Neural cell (in vitro differentiated cells): ENCODE measurements around the gene NPTN. TPM values are rescaled to one million over a fixed set of nuclear protein-coding genes. Genes with fewer than 3 reads are reported as not detected.

Experiments
- H2AFZ ChIP-seq: fragments of 200-600, 300-800 bp; sonication (generic), shearing (Covaris generic); 2 replicates; pipeline ENCODE4 v1.6.0; 2014; ENCODE audit warnings: low read depth, mild to moderate bottlenecking, antibody characterized with exemption, low read length, moderate library complexity
- H3F3A ChIP-seq: fragments of 200-600 bp; shearing (Covaris generic); 2 replicates; pipeline ENCODE4 v1.6.1; 2016; ENCODE audit warnings: mild to moderate bottlenecking, moderate library complexity, mixed read lengths, antibody characterized with exemption, low read length; ENCODE audit not compliant: insufficient read depth, poor library complexity, severe bottlenecking
- H3K27ac ChIP-seq: fragments of 200-600, 300-800 bp; sonication (generic), shearing (Covaris generic); 2 replicates; pipeline ENCODE4 v1.5.1; 2014; ENCODE audit warnings: mild to moderate bottlenecking, low read length, moderate library complexity
- H3K27me3 ChIP-seq: fragments of 300-800, 200-600 bp; sonication (generic), shearing (Covaris generic); 2 replicates; pipeline ENCODE4 v1.6.0; 2014; ENCODE audit warnings: mild to moderate bottlenecking, low read depth, low read length, moderate library complexity; ENCODE audit not compliant: insufficient read depth
- H3K36me3 ChIP-seq: fragments of 300-800, 200-600 bp; sonication (generic), shearing (Covaris generic); 2 replicates; pipeline ENCODE4 v1.5.1; 2014; ENCODE audit warnings: mild to moderate bottlenecking, antibody characterized with exemption, low read length, moderate library complexity; ENCODE audit not compliant: insufficient read depth
- H3K4me2 ChIP-seq: fragments of 300-800, 200-600 bp; sonication (generic), shearing (Covaris generic); 2 replicates; pipeline ENCODE4 v1.6.0; 2014; ENCODE audit warnings: mild to moderate bottlenecking, low read length
- H3K4me3 ChIP-seq: fragments of 300-800, 200-600 bp; sonication (generic), shearing (Covaris generic); 2 replicates; pipeline ENCODE4 v1.5.1; 2014; ENCODE audit warnings: mild to moderate bottlenecking, low read length, moderate library complexity
- H3K79me2 ChIP-seq: fragments of 200-600 bp; shearing (Covaris generic); replicated peaks from 2 replicates; pipeline ENCODE4 v1.6.0; 2014; ENCODE audit warnings: mild to moderate bottlenecking, low read length, moderate library complexity; ENCODE audit not compliant: insufficient read depth
- H3K9ac ChIP-seq: fragments of 300-800, 200-600 bp; sonication (generic), shearing (Covaris generic); 2 replicates; pipeline ENCODE4 v1.6.1; 2016; ENCODE audit warnings: mild to moderate bottlenecking, low read length, mixed read lengths
- H3K9me2 ChIP-seq: fragments of 200-600 bp; shearing (Covaris generic); 2 replicates; pipeline ENCODE4 v1.6.1; 2016; ENCODE audit warnings: mild to moderate bottlenecking, low read length, mixed read lengths; ENCODE audit not compliant: insufficient read depth
- H3K9me3 ChIP-seq: fragments of 200-600, 300-800 bp; sonication (generic), shearing (Covaris generic); 2 replicates; pipeline ENCODE4 v1.6.1; 2016; ENCODE audit warnings: mild to moderate bottlenecking, mixed run types, low read length, moderate library complexity, mixed read lengths
- H4K20me1 ChIP-seq: fragments of 200-600 bp; shearing (Covaris generic); 2 replicates; pipeline ENCODE4 v1.6.1; 2016; ENCODE audit warnings: mild to moderate bottlenecking, mixed run types; ENCODE audit not compliant: insufficient read depth
- EP300 ChIP-seq: fragments of 450-650 bp; conservative IDR thresholded peaks from 2 replicates; pipeline ENCODE4 v1.6.1; 2014; ENCODE audit warnings: antibody characterized with exemption, mild to moderate bottlenecking, moderate library complexity; ENCODE audit not compliant: poor library complexity, severe bottlenecking
- EZH2 ChIP-seq: fragments of 200-600, 300-800 bp; shearing (Covaris generic), sonication (generic); IDR thresholded peaks from 2 replicates; pipeline ENCODE4 v1.6.1; 2014; ENCODE audit warnings: antibody characterized with exemption, low read length, borderline replicate concordance, mild to moderate bottlenecking; ENCODE audit not compliant: insufficient read depth, poor library complexity, severe bottlenecking
- MXI1 ChIP-seq: fragments of 450-650 bp; conservative IDR thresholded peaks from 2 replicates; pipeline ENCODE4 v1.6.1; 2014; ENCODE audit warnings: antibody characterized with exemption, mild to moderate bottlenecking; ENCODE audit not compliant: poor library complexity, severe bottlenecking
- POLR2AphosphoS5 ChIP-seq: IDR thresholded peaks from 2 replicates; pipeline ENCODE4 v1.6.1; 2012
- RAD21 ChIP-seq: fragments of 450-650 bp; conservative IDR thresholded peaks from 2 replicates; pipeline ENCODE4 v1.6.1; 2014; ENCODE audit warnings: antibody characterized with exemption, mild to moderate bottlenecking, moderate library complexity
- SMC3 ChIP-seq: fragments of 450-650 bp; conservative IDR thresholded peaks from 2 replicates; pipeline ENCODE4 v1.6.1; 2014; ENCODE audit warnings: antibody characterized with exemption, mild to moderate bottlenecking, moderate library complexity; ENCODE audit not compliant: poor library complexity
- TAF1 ChIP-seq: IDR thresholded peaks from 2 replicates; pipeline ENCODE4 v1.6.1; 2012; ENCODE audit warnings: low read depth
- polyA plus RNA-seq: library from polyadenylated mRNA; depleted of rRNA; stranded (reverse); fragments of >200 nt; gene quantifications from 2 replicates; pipeline ENCODE4 v1.2.3, GENCODE V29; 2014
- TF ChIP-seq, protein P1 (sequence below): IDR thresholded peaks from 2 replicates; pipeline ENCODE4 v1.6.1; 2012; ENCODE audit warnings: borderline replicate concordance
- TF ChIP-seq, protein P2 (sequence below): fragments of 450-650 bp; IDR thresholded peaks from 2 replicates; pipeline ENCODE4 v1.5.1; 2014; ENCODE audit warnings: antibody characterized with exemption, mild to moderate bottlenecking, moderate library complexity; ENCODE audit not compliant: poor library complexity, severe bottlenecking

NPTN gene
- polyA plus RNA-seq, 1 donor from 2014 or later, result 237 TPM

DNA sequence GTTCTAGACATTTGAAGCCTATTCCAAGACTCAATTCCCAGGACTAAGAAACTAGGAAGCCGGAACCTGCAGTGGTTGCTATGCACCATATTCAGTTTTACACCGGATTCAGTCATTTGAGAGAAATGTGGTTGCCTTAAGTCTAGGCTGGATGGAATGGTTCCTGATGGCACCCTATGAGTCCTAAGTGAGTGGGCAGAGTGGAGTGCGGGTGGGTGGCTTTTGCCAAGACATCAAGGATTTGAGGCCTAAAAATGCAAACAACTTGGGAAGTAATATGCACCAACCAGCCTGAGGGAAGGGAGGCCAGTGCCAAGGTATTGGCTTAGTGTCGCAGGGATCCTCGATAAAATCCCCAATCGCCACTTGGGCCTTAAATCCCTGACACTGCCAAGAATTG lies 46.8 kb upstream of the NPTN start:
- H3F3A ChIP-seq, result no peaks in the 10 kb centered on the region
- H3K27me3 ChIP-seq, result no peaks in the 10 kb centered on the region
- no peak overlapping the region for H3K9ac ChIP-seq
- H4K20me1 ChIP-seq, result no peaks in the 10 kb centered on the region
- TF ChIP-seq SMC3, result no peak
- TF ChIP-seq EZH2, result no peak
- no peak for TF ChIP-seq TAF1
- no peak for TF ChIP-seq POLR2AphosphoS5
- TF ChIP-seq, protein P1, sequence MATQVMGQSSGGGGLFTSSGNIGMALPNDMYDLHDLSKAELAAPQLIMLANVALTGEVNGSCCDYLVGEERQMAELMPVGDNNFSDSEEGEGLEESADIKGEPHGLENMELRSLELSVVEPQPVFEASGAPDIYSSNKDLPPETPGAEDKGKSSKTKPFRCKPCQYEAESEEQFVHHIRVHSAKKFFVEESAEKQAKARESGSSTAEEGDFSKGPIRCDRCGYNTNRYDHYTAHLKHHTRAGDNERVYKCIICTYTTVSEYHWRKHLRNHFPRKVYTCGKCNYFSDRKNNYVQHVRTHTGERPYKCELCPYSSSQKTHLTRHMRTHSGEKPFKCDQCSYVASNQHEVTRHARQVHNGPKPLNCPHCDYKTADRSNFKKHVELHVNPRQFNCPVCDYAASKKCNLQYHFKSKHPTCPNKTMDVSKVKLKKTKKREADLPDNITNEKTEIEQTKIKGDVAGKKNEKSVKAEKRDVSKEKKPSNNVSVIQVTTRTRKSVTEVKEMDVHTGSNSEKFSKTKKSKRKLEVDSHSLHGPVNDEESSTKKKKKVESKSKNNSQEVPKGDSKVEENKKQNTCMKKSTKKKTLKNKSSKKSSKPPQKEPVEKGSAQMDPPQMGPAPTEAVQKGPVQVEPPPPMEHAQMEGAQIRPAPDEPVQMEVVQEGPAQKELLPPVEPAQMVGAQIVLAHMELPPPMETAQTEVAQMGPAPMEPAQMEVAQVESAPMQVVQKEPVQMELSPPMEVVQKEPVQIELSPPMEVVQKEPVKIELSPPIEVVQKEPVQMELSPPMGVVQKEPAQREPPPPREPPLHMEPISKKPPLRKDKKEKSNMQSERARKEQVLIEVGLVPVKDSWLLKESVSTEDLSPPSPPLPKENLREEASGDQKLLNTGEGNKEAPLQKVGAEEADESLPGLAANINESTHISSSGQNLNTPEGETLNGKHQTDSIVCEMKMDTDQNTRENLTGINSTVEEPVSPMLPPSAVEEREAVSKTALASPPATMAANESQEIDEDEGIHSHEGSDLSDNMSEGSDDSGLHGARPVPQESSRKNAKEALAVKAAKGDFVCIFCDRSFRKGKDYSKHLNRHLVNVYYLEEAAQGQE, result no peak
- no peak for TF ChIP-seq RAD21
- TF ChIP-seq MXI1, result no peak
- TF ChIP-seq, protein P2, sequence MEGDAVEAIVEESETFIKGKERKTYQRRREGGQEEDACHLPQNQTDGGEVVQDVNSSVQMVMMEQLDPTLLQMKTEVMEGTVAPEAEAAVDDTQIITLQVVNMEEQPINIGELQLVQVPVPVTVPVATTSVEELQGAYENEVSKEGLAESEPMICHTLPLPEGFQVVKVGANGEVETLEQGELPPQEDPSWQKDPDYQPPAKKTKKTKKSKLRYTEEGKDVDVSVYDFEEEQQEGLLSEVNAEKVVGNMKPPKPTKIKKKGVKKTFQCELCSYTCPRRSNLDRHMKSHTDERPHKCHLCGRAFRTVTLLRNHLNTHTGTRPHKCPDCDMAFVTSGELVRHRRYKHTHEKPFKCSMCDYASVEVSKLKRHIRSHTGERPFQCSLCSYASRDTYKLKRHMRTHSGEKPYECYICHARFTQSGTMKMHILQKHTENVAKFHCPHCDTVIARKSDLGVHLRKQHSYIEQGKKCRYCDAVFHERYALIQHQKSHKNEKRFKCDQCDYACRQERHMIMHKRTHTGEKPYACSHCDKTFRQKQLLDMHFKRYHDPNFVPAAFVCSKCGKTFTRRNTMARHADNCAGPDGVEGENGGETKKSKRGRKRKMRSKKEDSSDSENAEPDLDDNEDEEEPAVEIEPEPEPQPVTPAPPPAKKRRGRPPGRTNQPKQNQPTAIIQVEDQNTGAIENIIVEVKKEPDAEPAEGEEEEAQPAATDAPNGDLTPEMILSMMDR, result no peak
- no peak for TF ChIP-seq EP300
- no peaks in the 10 kb centered on the region for H3K9me3 ChIP-seq
- H3K36me3 ChIP-seq, result no peaks in the 10 kb centered on the region
- H3K4me3 ChIP-seq, result no peak overlapping the region
- no peak overlapping the region for H3K4me2 ChIP-seq
- H3K27ac ChIP-seq, result no peak overlapping the region
- peaks cover 4% of the 10 kb centered on the region for H3K79me2 ChIP-seq
- no peaks in the 10 kb centered on the region for H3K9me2 ChIP-seq
- no peak overlapping the region for H2AFZ ChIP-seq

DNA sequence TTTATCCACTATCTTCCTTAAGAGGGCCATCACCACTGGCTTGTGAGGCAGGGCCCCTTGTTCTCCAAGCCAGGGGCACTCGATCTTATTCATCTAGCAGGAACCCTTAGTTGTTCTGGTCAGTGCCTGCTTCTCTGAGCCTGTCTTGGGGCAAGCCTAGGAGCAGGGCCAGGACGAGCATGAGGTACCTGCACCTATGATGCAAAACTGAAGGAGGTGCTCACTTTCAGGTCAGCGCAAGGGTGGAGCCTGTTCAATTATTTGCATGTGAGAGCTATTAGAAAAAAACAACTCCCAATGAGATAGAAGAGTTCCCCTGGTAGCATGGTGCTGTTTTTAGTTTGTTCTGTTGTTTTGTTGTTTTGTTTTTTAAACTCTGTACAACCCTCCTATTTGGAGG lies 46.0 kb upstream of the NPTN start:
- Histone ChIP-seq H3K9ac (no peak overlapping the region), H3K4me2 (no peak overlapping the region), H3K4me3 (no peak overlapping the region), H3K27me3 (no peaks in the 10 kb centered on the region), H3K27ac (no peak overlapping the region), H4K20me1 (no peaks in the 10 kb centered on the region), H2AFZ (no peak overlapping the region), H3K79me2 (no peaks in the 10 kb centered on the region), H3F3A (no peaks in the 10 kb centered on the region), H3K9me3 (no peaks in the 10 kb centered on the region), H3K36me3 (no peaks in the 10 kb centered on the region), H3K9me2 (no peaks in the 10 kb centered on the region)
- no peak for TF ChIP-seq EZH2
- no peak for TF ChIP-seq EP300
- TF ChIP-seq MXI1, result no peak
- no peak for TF ChIP-seq SMC3
- TF ChIP-seq TAF1, result no peak
- TF ChIP-seq, protein P2, result no peak
- no peak for TF ChIP-seq RAD21
- no peak for TF ChIP-seq POLR2AphosphoS5
- TF ChIP-seq, protein P1, result no peak
